GM04503 (cell line): ENCODE data around the gene BSCL2.
A peak's percentile ranks its signal among the peaks of the same experiment; 100 is the strongest.
"Not testable (repeated sequence)": the region's sequence is repeated elsewhere in the genome, so short reads cannot be mapped to it uniquely, and the experiment has no call there.

Experiments
- DNase-seq: peaks from one replicate; pipeline ENCODE4 v3.0.0-alpha.2; 2012; ENCODE audit warnings: low read depth

The BSCL2 gene

DNA sequence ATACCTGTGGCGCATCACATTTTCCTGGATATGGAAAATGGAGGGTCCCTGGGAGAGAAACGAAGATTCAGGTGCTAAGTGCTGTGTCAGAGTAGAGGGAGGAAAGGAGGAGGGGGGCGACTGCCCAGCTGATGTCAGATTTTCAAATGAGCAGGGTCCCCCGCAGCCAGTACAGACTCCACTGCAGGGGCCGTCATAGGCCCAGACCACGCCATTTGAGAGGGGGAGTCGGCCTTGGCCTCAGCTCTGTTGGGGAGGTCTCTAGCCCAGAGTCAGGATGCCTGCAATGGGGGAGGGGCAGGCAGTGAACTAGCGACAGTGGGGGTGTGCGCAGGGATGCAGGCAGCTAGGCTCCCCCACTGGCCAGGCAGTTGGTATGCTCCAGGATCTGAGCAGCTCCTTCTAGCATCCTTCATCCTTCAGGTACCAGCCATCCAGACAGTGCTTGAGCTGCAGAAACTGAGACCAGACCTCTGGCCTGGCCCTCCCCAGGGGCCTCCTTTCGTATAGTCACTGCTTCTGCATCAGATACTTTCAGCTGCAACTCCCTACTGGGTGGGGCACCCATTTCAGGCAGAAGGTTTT lies at the start of gene BSCL2, which contains the start of gene GNG3:
Gene BSCL2 (minus strand): TSS at position 148 of the 585 bp plus-strand sequence. CDS start 229 bp downstream, outside the sequence.
Gene GNG3 (plus strand): TSS at position 400 of the 585 bp plus-strand sequence. CDS start 620 bp downstream, outside the sequence.
- no peak for DNase-seq

GRCh38 chr11:62755086-62755615 lies 47.9 kb upstream of the BSCL2 start:
- DNase-seq, result no peak

DNA sequence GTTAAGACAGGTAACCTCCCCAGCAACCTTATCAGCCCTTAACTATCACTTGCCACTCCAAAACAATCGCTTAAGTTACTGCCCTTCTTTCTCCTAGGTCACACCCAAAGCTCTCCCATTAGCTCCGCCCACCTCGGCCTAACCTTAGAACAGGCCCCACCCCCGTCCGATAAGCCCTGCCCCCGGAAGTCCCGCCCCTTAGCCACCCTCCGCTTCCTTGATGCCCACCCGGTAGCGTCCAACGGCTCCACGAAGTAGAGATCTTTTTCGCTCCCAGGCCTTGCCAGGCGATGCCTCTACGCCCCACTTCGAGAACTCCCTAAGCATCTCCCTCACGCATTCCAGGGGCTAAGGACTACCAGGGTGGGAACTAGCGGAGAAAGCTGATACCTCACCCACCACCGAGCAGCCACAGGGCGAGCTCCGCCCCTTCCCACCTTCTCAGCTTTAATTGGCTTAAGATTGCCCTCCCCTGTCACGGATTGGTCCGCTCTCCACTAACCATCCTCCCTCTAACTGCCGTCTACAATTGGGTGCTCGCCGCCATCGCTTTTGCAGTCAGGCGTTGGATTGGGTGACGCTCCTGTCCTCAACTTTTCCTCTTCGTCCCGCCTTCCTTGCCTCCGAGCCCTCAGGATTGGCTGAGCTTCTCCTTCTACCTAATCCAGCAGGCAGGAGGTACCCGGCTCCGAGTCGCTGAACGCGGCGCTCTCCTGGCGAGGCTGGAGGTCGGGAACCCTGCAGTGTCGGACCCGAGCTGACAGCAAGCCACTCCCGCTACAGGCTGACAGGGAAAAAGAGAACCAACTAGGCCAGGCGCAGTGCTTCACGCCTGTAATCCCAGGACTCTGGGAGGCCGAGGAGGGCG lies 46.7 kb upstream of the BSCL2 start, which contains the start of gene ZBTB3:
Gene ZBTB3 (minus strand): TSS at position 425 of the 868 bp plus-strand sequence. CDS start 496 bp downstream, outside the sequence.
- DNase-seq, result peak; percentile 97

DNA sequence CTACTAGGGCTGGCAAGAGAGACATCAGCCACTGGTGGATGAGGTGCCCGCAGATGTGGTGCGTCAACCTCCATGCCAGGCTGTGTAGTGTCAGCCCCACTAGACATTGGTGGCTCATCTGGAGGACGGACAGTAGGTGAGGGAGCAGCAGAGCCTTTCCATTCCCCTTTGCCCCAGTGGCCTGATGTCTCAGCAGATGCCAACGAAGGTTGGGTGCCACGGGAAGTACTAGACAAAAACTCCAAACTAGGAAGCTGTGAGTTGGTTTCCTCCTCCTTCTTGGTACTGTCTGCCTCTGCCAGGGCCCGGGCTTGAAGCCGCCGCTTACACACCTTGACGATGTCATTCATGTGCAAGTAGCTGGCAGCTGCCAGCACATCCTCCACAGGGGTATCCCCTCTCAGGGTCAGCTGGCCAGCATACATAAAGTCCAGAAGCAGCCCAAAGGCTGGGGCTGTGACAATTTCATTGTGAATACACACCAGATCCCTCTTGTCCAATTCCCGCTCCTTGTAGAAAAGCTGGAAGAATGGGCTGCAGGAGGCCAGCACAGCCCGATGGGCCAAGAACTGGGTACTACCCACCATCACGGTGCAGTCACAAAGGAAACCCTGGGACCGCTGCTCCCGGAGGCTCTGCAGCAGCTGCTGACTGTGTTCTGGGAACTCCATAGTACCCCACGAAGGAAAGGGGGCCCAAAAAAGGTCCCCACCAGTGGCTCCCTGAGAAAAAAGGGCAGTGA lies 45.9 kb upstream of the BSCL2 start:
- no peak for DNase-seq

GRCh38 chr11:62752177-62752785 lies 45.1 kb upstream of the BSCL2 start:
- no peak for DNase-seq

DNA sequence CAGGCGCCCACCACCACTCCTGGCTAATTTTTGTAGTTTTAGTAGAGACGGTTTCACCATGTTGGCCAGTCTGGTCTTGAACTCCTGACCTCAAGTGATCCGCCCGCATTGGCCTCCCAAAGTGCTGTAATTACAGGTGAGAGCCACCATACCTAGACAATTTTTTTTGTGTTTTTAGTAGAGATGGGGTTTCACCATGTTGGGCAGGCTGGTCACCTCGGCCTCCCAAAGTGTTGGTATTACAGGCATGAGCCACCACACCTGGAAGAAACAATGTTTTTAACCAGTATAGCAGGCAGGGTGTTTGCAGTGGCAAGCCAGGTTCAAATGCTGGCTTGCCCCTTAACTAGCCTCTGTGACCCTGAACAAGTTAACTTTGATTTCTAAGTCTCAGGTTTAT lies 42.7 kb upstream of the BSCL2 start:
- not testable (repeated sequence) for DNase-seq

GRCh38 chr11:62747475-62748160 lies 40.4 kb upstream of the BSCL2 start:
- no peak for DNase-seq

DNA sequence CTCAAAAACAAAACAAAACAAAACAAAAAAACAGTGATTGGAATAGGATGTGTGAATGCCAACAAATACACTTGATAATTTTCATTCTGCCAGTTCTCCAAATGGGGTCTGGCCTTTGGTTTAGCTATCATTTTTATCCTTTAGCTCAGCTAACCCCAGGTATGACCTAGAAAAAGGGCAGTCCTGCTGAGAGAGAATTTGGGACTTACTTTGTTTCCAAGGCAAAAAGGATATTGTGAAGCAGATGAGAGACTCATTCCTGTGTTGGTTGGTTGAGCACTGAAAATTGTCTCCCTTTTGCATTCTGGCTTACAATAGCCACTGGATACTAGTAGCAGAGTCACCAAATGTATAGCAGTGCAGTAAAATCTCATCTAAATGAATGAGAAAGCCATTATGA lies 30.0 kb upstream of the BSCL2 start:
- no peak for DNase-seq

- DNase-seq, result no peak
Measured at GRCh38 chr11:62732830-62733229, 25.6 kb upstream of the BSCL2 start.

GRCh38 chr11:62730076-62730475 lies 22.9 kb upstream of the BSCL2 start:
- DNase-seq, result not testable (repeated sequence)

DNA sequence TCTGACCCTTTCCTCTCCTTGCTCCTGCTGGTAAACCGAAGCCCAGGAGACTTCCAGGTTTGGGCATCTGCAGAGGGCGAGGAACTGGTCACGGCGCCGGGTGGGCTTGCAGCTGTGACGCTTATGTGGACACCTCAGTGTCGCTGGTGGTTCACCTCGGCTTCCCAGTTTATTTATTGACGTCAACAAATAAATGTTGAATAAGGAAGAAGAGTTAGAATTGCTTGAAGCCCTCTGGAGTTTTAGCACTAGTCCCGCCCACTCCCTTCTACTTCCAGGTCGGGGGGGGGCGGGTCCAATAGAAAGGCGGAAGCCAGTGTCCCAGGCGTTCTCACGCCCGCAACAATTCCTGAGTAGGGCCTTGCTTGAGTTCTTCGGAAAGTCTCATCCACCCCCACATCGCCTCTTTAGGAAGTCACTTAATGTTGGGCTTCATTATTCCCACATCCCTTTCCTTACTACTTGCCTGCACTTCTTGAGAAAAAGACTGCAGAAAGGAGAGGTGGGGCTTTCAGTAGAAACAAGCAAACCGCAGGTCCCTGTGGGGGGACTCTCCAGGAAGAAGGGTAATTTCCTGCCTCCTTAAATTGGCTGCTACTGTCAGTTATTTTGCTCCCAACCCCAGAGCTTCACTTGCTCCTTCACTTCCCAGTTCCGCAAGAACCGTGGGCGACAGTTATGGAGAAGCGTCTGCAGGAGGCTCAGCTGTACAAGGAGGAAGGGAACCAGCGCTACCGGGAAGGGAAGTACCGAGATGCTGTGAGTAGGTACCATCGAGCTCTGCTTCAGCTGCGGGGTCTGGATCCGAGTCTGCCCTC lies 21.2 kb upstream of the BSCL2 start, which contains the start of gene TTC9C:
Gene TTC9C (plus strand): TSS at position 316 of the 818 bp plus-strand sequence. CDS start 363 bp downstream, at position 679.
- peak; percentile 50 for DNase-seq

DNA sequence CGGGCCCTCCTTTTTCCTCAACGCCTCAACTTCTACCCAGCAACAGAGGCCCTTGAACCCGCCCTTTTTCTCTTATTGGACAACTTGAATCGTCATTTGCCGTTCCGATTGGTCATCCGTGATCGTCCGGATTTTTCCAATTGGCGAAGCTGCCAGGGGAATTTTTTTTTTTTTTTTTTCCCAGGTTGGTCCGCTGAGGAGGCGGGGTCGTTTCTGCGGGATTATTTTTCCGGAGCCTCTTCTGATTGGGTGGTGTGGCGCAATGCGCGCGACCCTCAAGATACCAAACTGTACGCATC lies 20.6 kb upstream of the BSCL2 start:
- peak; percentile 91 for DNase-seq

- DNase-seq, result peak; percentile 90
Measured at GRCh38 chr11:62727165-62727871, 20.1 kb upstream of the BSCL2 start, which contains the start of gene HNRNPUL2. HNRNPUL2 (minus strand) TSS chr11:62727457; CDS start chr11:62727156, 301 bp downstream.

DNA sequence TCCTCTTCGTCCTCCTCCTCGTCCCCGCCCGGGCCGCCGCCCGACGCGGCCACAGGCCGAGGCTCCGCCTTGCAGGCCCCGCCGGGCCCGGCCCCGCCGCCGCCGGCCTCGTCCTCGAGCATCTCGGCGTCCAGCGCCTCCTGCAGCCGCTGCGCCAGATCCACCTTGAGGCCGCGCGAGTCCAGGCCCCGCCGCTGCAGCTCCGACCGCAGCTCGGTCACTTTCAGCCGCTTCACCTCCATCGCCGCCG lies 19.6 kb upstream of the BSCL2 start:
- DNase-seq, result no peak

DNA sequence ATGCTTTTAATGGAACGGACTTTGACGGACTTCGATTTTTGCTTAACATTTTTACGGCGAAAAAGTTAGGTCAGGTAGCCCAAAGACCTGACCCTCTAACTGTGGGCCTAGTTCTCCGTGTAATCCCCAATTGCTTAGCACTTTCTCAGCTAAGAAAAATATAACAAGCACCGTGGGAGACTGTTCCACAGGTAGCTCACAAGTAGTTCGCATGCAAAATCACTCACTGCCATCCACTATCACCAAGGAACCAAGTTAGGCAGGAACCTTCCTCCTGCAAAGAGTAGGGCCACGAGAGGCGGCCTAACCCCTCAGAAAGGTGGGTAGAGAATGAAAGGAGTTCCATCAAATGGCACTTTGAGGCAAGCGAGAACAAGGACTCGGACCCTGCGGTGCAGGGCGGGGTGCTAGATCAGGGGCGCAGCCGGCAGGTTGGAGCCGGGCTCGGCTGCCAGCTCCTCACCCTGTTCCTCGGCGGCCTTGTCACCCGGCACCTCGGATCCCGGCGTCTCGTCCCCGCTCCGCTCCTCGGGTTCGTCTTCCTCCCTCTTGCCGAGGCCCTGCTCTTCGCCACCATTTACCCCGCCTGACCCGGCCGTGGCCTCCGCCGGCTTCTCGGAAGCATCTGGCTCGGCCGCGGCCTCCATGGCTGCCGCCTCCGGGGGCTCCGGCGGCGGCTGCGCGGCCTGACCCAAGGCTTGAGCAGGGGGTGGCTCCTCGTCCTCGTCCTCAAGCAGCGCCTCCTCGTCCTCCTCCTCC lies 19.1 kb upstream of the BSCL2 start:
- DNase-seq, result no peak

GRCh38 chr11:62725646-62726045 lies 18.4 kb upstream of the BSCL2 start:
- DNase-seq, result no peak

- DNase-seq, result no peak
Measured at GRCh38 chr11:62724171-62724570, 16.9 kb upstream of the BSCL2 start.

DNA sequence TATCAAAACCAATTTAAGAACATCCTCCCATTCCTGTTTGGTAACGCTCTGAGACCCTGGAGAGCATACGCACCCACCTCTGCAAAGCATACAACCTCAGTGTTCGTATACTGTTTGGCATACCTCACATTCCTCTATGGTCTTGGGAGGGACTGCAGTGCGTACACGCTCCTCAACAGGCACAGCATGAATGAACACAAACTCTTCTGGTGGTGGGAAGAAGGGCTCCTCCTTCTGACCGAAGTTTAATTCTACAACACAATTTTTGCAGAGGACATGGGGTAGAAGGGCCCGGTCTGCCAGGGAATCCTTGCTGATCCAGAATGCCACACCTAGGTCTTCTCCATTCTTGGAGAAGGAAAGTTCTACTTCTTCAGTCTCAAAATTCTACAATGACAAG lies 14.8 kb upstream of the BSCL2 start:
- no peak for DNase-seq
